HepG2 (cell line): ENCODE data around the gene DENND4B. TPM values are rescaled to one million over a fixed set of nuclear protein-coding genes. Genes with fewer than 3 reads are reported as not detected.

Experiments
- ATM ChIP-seq: fragments of 450-650 bp; IDR thresholded peaks from 2 replicates; pipeline ENCODE4 v1.7.1; 2017; ENCODE audit warnings: mild to moderate bottlenecking, borderline replicate concordance
- HIVEP1 ChIP-seq: sonication (generic); formaldehyde crosslinking; IDR thresholded peaks from 2 replicates; pipeline ENCODE4 v1.4.0; 2020; ENCODE audit warnings: mild to moderate bottlenecking, missing genetic modification reagents
- KLF16 ChIP-seq, 2 experiments: sonication (generic) in 1 of 2; formaldehyde crosslinking in 1 of 2; IDR thresholded peaks; 2 replicates each; pipeline versions ENCODE4 v1.6.1 to v1.8.0; 2016 to 2023; ENCODE audit warnings: missing genetic modification reagents in 2 of 2, missing compliant biosample characterization in 1 of 2
- NR1H2 ChIP-seq: sonication (generic); formaldehyde crosslinking; IDR thresholded peaks from 2 replicates; pipeline ENCODE4 v1.8.1; 2022; ENCODE audit warnings: low read depth, missing genetic modification reagents, borderline replicate concordance
- REPIN1 ChIP-seq: sonication (generic); formaldehyde crosslinking; IDR thresholded peaks from 2 replicates; pipeline ENCODE4 v1.8.0; 2022; ENCODE audit warnings: missing genetic modification reagents, low read depth, mild to moderate bottlenecking, borderline replicate concordance
- RFXANK ChIP-seq: IDR thresholded peaks from 2 replicates; pipeline ENCODE4 v1.6.1; 2016
- SIN3B ChIP-seq: fragments of 150-350 bp; IDR thresholded peaks from 2 replicates; pipeline ENCODE4 v1.6.1; 2014; ENCODE audit warnings: low read length
- SP1 ChIP-seq, 2 experiments: fragments of 450-650 bp in 1 of 2; sonication (generic) in 1 of 2; formaldehyde crosslinking in 1 of 2; IDR thresholded peaks; 2 replicates each; pipeline versions ENCODE4 v1.4.0 to v1.6.1; 2016 to 2020; ENCODE audit warnings: missing genetic modification reagents in 1 of 2
- TBX3 ChIP-seq: fragments of 450-650 bp; IDR thresholded peaks from 2 replicates; pipeline ENCODE4 v1.6.1; 2017; ENCODE audit warnings: antibody characterized with exemption, mild to moderate bottlenecking, inconsistent platforms, borderline replicate concordance
- ZBTB49 ChIP-seq: sonication (generic); formaldehyde crosslinking; IDR thresholded peaks from 2 replicates; pipeline ENCODE4 v1.4.0; 2020; ENCODE audit warnings: missing genetic modification reagents, borderline replicate concordance
- ZNF44 ChIP-seq: sonication (generic); formaldehyde crosslinking; IDR thresholded peaks from 2 replicates; pipeline ENCODE4 v1.5.1; 2020; ENCODE audit warnings: mild to moderate bottlenecking, missing genetic modification reagents
- ZNF646 ChIP-seq: sonication (generic); formaldehyde crosslinking; IDR thresholded peaks from 2 replicates; pipeline ENCODE4 v1.9.0; 2021; ENCODE audit warnings: mild to moderate bottlenecking, missing genetic modification reagents
- ZNF678 ChIP-seq: sonication (generic); formaldehyde crosslinking; IDR thresholded peaks from 2 replicates; pipeline ENCODE4 v1.4.0; 2020; ENCODE audit warnings: mild to moderate bottlenecking, missing genetic modification reagents
- polyA plus RNA-seq, 8 experiments: library from polyadenylated mRNA; depleted of rRNA in 3 of 8; stranded (reverse) in 7 of 8; unstranded in 1 of 8; fragments of >200 nt; fragmentation: Illumina TruSeq in 4 of 8; extraction: Trizol in 4 of 8; gene quantifications; 2 replicates each; pipeline versions ENCODE4 v1.2.1 to v1.2.3, GENCODE V29; 2011 to 2016; ENCODE audit warnings: low read depth in 4 of 8, missing spikeins in 1 of 8, mixed read lengths in 1 of 8; ENCODE audit not compliant: insufficient read depth in 1 of 8
- total RNA-seq, 5 experiments: library from RNA; depleted of rRNA; stranded (reverse); fragments of >200 nt; fragmentation: Illumina TruSeq; extraction: Trizol; gene quantifications; 2 replicates each; pipeline ENCODE4 v1.2.3, GENCODE V29; 2016; ENCODE audit warnings: low read depth in 1 of 5
- TF ChIP-seq, protein P1 (sequence below): sonication (generic); formaldehyde crosslinking; IDR thresholded peaks from 2 replicates; pipeline ENCODE4 v1.4.0; 2020; ENCODE audit warnings: missing genetic modification reagents, borderline replicate concordance
- TF ChIP-seq, protein P2 (sequence below): sonication (generic); formaldehyde crosslinking; IDR thresholded peaks from 2 replicates; pipeline ENCODE4 v1.8.0; 2022; ENCODE audit warnings: low read depth, missing genetic modification reagents

Gene DENND4B
- total and polyA plus RNA-seq, 2 of the 13 experiments (the other 11 are each of a cell fraction or from before 2014, with no cell fraction given): 15.1 to 20.3 TPM

DNA sequence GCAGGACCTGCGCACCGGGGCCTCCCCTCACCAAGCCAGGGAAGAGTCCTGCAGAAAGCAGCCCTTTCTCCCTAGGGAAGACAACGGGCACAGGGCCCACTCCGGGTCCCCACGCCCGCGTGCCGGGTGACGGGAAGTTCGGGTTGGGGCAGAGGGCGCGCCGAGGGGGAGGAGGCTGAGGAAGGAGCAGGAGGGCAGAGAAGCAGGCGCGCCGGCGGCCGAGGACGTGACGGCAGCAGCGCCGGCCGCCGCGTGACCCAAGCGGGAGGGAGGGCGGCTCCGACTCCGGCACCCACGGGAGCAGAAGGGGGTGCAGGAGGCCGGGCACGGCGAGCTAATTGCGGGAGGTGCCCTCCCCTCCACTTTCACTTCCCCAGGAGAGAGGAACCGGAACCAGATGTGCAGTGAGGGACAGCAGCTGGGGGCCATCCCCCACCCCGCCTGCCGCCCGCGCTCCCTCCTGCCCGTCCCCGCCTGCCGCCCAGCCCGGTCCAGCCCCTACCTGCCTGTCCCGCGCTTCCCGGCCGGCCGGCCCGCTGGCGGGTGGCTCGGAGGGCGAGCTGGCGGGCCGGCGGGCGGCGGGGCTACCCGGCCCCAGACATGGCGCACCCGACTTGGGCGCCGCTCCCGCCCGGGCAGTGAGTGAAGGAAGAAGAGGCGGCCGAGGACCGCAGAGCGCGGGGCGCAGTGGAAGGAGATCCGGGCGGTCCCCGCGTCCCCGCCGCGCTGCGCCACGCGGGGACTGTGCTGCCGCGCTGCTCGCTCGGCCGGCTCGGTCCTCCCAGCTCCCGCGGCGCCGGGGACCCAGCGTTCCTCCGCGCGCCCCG, 510 bp downstream of the DENND4B start (continued):
- TF ChIP-seq ZNF646 (CRISPR knock-in tag) (0 out of 2 replicates have a peak, but pooled peaks have one; percentile 20), SP1 (IDR thresholded peaks at IDR 0.05) (no peak), SP1 (CRISPR knock-in tag; IDR thresholded peaks at IDR 0.05) (no peak), KLF16 (CRISPR knock-in tag; IDR thresholded peaks at IDR 0.05) (0 out of 4 replicates have a peak, but pooled peaks of 1 of the 2 experiments have one; percentile 9), HIVEP1 (no peak), TBX3 (no peak), SIN3B (no peak), ZNF678 (CRISPR knock-in tag) (no peak), NR1H2 (CRISPR knock-in tag) (no peak), RFXANK (CRISPR knock-in tag) (no peak), ZBTB49 (CRISPR knock-in tag) (no peak), ZNF44 (CRISPR knock-in tag) (no peak; the same call in 1 of the 2 replicates), ATM (no peak), REPIN1 (CRISPR knock-in tag) (no peak)
- TF ChIP-seq, protein P1, sequence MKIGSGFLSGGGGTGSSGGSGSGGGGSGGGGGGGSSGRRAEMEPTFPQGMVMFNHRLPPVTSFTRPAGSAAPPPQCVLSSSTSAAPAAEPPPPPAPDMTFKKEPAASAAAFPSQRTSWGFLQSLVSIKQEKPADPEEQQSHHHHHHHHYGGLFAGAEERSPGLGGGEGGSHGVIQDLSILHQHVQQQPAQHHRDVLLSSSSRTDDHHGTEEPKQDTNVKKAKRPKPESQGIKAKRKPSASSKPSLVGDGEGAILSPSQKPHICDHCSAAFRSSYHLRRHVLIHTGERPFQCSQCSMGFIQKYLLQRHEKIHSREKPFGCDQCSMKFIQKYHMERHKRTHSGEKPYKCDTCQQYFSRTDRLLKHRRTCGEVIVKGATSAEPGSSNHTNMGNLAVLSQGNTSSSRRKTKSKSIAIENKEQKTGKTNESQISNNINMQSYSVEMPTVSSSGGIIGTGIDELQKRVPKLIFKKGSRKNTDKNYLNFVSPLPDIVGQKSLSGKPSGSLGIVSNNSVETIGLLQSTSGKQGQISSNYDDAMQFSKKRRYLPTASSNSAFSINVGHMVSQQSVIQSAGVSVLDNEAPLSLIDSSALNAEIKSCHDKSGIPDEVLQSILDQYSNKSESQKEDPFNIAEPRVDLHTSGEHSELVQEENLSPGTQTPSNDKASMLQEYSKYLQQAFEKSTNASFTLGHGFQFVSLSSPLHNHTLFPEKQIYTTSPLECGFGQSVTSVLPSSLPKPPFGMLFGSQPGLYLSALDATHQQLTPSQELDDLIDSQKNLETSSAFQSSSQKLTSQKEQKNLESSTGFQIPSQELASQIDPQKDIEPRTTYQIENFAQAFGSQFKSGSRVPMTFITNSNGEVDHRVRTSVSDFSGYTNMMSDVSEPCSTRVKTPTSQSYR (CRISPR knock-in tag): no peak
- TF ChIP-seq, protein P2, sequence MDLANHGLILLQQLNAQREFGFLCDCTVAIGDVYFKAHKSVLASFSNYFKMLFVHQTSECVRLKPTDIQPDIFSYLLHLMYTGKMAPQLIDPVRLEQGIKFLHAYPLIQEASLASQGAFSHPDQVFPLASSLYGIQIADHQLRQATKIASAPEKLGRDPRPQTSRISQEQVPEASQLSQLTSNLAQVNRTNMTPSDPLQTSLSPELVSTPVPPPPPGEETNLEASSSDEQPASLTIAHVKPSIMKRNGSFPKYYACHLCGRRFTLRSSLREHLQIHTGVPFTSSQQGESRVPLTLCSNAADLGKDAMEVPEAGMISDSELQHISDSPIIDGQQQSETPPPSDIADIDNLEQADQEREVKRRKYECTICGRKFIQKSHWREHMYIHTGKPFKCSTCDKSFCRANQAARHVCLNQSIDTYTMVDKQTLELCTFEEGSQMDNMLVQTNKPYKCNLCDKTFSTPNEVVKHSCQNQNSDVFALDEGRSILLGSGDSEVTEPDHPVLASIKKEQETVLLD: no peak; the same call in 1 of the 2 replicates
